HEK293 (cell line): ENCODE results near the gene IL2RA.

Experiments
- CTCF ChIA-PET: fragments of 350-600 bp; formaldehyde crosslinking; extraction: SDS; loops from one replicate; lab custom pipeline; 2021; ENCODE audit warnings: antibody characterized with exemption; lab: Yijun Ruan, JAX
- POLR2A ChIA-PET: fragments of 300-600 bp; formaldehyde crosslinking; extraction: SDS; loops from one replicate; lab custom pipeline; 2020; ENCODE audit warnings: antibody characterized with exemption, inconsistent platforms; lab: Yijun Ruan, JAX
- H3K27ac ChIP-seq: fragments of 200-500 bp; sonication (Bioruptor generic); 2 replicates; pipeline ENCODE4 v1.5.1; 2014; ENCODE audit warnings: low read depth, low read length, control low read depth, inconsistent platforms; ENCODE audit errors: extremely low read depth
- H3K36me3 ChIP-seq, 2 experiments: fragments of 200-500 bp in 1 of 2; sonication (Bioruptor generic) in 1 of 2; 1 replicate in 1 of 2; 2 replicates in 1 of 2; pipeline ENCODE4 v1.5.1; 2014 to 2017; ENCODE audit warnings: inconsistent platforms in 2 of 2, low read length in 2 of 2; ENCODE audit not compliant: control insufficient read depth in 2 of 2, insufficient read depth in 1 of 2
- H3K4me1 ChIP-seq: fragments of 200-500 bp; sonication (Bioruptor generic); 2 replicates; pipeline ENCODE4 v1.5.1; 2014; ENCODE audit warnings: mild to moderate bottlenecking, low read length, inconsistent platforms; ENCODE audit not compliant: control insufficient read depth, insufficient read depth
- H3K4me3 ChIP-seq: 2 replicates; pipeline ENCODE4 v1.5.1; 2011; ENCODE audit warnings: low read depth, mild to moderate bottlenecking, control low read depth, low read length, moderate library complexity
- H3K9me3 ChIP-seq: fragments of 200-500 bp; sonication (Bioruptor generic); 2 replicates; pipeline ENCODE4 v1.5.1; 2014; ENCODE audit warnings: low read depth, low read length, inconsistent platforms; ENCODE audit not compliant: control insufficient read depth, insufficient read depth
- AEBP2 ChIP-seq: fragments of 450-650 bp; formaldehyde crosslinking; IDR thresholded peaks from 2 replicates; pipeline ENCODE4 v1.5.1; 2016; ENCODE audit warnings: missing biosample characterization, missing genetic modification characterization, borderline replicate concordance
- KLF16 ChIP-seq: fragments of 450-650 bp; formaldehyde crosslinking; IDR thresholded peaks from 2 replicates; pipeline ENCODE4 v1.5.1; 2017; ENCODE audit warnings: missing biosample characterization, missing genetic modification characterization
- KLF17 ChIP-seq: fragments of 450-650 bp; formaldehyde crosslinking; IDR thresholded peaks from 2 replicates; pipeline ENCODE4 v1.5.1; 2016; ENCODE audit warnings: missing biosample characterization, missing genetic modification characterization
- KLF9 ChIP-seq: fragments of 450-650 bp; formaldehyde crosslinking; IDR thresholded peaks from 2 replicates; pipeline ENCODE4 v1.5.1; 2016; ENCODE audit warnings: missing biosample characterization, missing genetic modification characterization, low read depth
- ZBTB17 ChIP-seq: fragments of 450-650 bp; formaldehyde crosslinking; IDR thresholded peaks from 2 replicates; pipeline ENCODE4 v1.5.1; 2016; ENCODE audit warnings: missing biosample characterization, missing genetic modification characterization
- ZBTB48 ChIP-seq: fragments of 450-650 bp; formaldehyde crosslinking; IDR thresholded peaks from 2 replicates; pipeline ENCODE4 v1.5.1; 2016; ENCODE audit warnings: missing biosample characterization, missing genetic modification characterization
- ZFHX2 ChIP-seq: fragments of 450-650 bp; formaldehyde crosslinking; conservative IDR thresholded peaks from 2 replicates; pipeline ENCODE4 v1.5.1; 2016; ENCODE audit warnings: missing biosample characterization, missing genetic modification characterization
- ZNF138 ChIP-seq: fragments of 450-650 bp; formaldehyde crosslinking; IDR thresholded peaks from 2 replicates; pipeline ENCODE4 v1.5.1; 2016; ENCODE audit warnings: missing biosample characterization, missing genetic modification characterization, borderline replicate concordance
- ZNF202 ChIP-seq: fragments of 450-650 bp; formaldehyde crosslinking; IDR thresholded peaks from 2 replicates; pipeline ENCODE4 v1.5.1; 2016; ENCODE audit warnings: missing biosample characterization, missing genetic modification characterization, borderline replicate concordance
- ZNF302 ChIP-seq: fragments of 450-650 bp; formaldehyde crosslinking; IDR thresholded peaks from 2 replicates; pipeline ENCODE4 v1.5.1; 2016; ENCODE audit warnings: missing biosample characterization, missing genetic modification characterization, low read depth
- ZNF416 ChIP-seq: fragments of 450-650 bp; formaldehyde crosslinking; IDR thresholded peaks from 2 replicates; pipeline ENCODE4 v1.5.1; 2016; ENCODE audit warnings: missing biosample characterization, missing genetic modification characterization
- ZNF473 ChIP-seq: fragments of 450-650 bp; formaldehyde crosslinking; IDR thresholded peaks from 2 replicates; pipeline ENCODE4 v1.5.1; 2017; ENCODE audit warnings: missing biosample characterization, missing genetic modification characterization
- ZNF530 ChIP-seq: fragments of 450-650 bp; formaldehyde crosslinking; IDR thresholded peaks from 2 replicates; pipeline ENCODE4 v1.5.1; 2016; ENCODE audit warnings: low read depth, missing biosample characterization, missing genetic modification characterization
- ZNF548 ChIP-seq: fragments of 450-650 bp; formaldehyde crosslinking; IDR thresholded peaks from 2 replicates; pipeline ENCODE4 v1.5.1; 2016; ENCODE audit warnings: missing biosample characterization, missing genetic modification characterization
- ZNF561 ChIP-seq: fragments of 450-650 bp; IDR thresholded peaks from 2 replicates; pipeline ENCODE4 v1.5.1; 2018; ENCODE audit warnings: missing biosample characterization, missing genetic modification characterization, borderline replicate concordance
- ZNF660 ChIP-seq: fragments of 450-650 bp; IDR thresholded peaks from 2 replicates; pipeline ENCODE4 v1.5.1; 2018; ENCODE audit warnings: missing biosample characterization, mild to moderate bottlenecking, missing genetic modification characterization
- ZNF692 ChIP-seq: fragments of 450-650 bp; formaldehyde crosslinking; IDR thresholded peaks from 2 replicates; pipeline ENCODE4 v1.5.1; 2016; ENCODE audit warnings: missing biosample characterization, missing genetic modification characterization
- ZNF843 ChIP-seq: fragments of 450-650 bp; formaldehyde crosslinking; IDR thresholded peaks from 2 replicates; pipeline ENCODE4 v1.5.1; 2016; ENCODE audit warnings: missing biosample characterization, missing genetic modification characterization
- TF ChIP-seq, protein P1 (sequence below): fragments of 450-650 bp; formaldehyde crosslinking; IDR thresholded peaks from 2 replicates; pipeline ENCODE4 v1.5.1; 2016; ENCODE audit warnings: missing biosample characterization, missing genetic modification characterization

IL2RA gene

DNA sequence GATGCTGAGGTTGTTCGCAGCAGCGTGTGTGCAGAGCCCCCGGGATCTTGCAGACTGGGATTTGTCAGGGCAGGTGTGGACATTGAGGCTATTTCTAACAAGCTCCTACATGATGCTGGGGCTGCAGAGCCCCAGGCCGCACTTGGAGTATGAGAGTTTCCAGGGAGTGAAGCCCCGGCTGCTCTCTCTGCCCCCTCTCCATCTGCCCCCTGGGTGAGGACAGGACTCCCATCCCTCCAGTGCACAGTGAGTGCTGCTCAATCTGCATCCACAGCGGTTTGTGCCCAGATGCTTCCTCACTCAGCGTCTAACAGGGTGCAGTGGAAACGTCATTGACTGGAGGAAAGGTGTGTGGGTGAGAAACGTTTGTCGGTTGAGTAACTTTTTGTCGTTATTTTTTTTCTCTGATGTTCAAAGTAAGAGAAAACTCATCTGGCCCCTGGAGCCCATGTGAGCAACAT, 25.3 kb downstream of the IL2RA start (continued):
- TF ChIP-seq ZNF561 (tag by site-specific recombination) = no peak
- TF ChIP-seq KLF16 (tag by site-specific recombination) = no peak
- TF ChIP-seq ZNF202 (tag by site-specific recombination) = no peak
- TF ChIP-seq ZNF302 = no peak
- TF ChIP-seq KLF17 (tag by site-specific recombination) = no peak
- TF ChIP-seq ZBTB17 (tag by site-specific recombination) = no peak
- TF ChIP-seq ZNF138 (tag by site-specific recombination) = no peak
- no peak for TF ChIP-seq ZNF530 (tag by site-specific recombination)
- TF ChIP-seq ZNF416 (tag by site-specific recombination) = no peak

- no peak overlapping the region for H3K4me3 ChIP-seq
These were observed 26.1 kb downstream of the IL2RA start for GRCh38 chr10:6035931-6036575.

More at GRCh38 chr10:6035931-6036575, 26.1 kb downstream of the IL2RA start:
- ChIA-PET CTCF (interaction anchor here (0.6 kb wide), 1 partner anchor 51 kb away, joined by 3 read pairs; no protein-coding TSS in a partner anchor), POLR2A (no interaction called here)
- TF ChIP-seq AEBP2 (tag by site-specific recombination) (no peak), ZNF692 (tag by site-specific recombination) (no peak), ZNF660 (tag by site-specific recombination) (no peak), ZNF843 (no peak), ZFHX2 (no peak), KLF9 (tag by site-specific recombination) (no peak), ZNF416 (tag by site-specific recombination) (no peak), ZNF548 (tag by site-specific recombination) (no peak), ZBTB48 (tag by site-specific recombination) (no peak), ZNF473 (tag by site-specific recombination) (no peak)
- TF ChIP-seq, protein P1, sequence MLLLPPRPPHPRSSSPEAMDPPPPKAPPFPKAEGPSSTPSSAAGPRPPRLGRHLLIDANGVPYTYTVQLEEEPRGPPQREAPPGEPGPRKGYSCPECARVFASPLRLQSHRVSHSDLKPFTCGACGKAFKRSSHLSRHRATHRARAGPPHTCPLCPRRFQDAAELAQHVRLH (tag by site-specific recombination) = no peak
- H3K36me3 ChIP-seq = no peaks in the 10 kb centered on the region
- H3K9me3 ChIP-seq = no peaks in the 10 kb centered on the region
- no peak overlapping the region for H3K27ac ChIP-seq
- H3K4me1 ChIP-seq = no peaks in the 10 kb centered on the region
